GM12878 (cell line): ENCODE results near the gene FOSB. TPM values are rescaled to one million over a fixed set of nuclear protein-coding genes. Genes with fewer than 3 reads are reported as not detected.
A peak's percentile ranks its signal among the peaks of the same experiment; 100 is the strongest.

Source experiments
- ATAC-seq: fragments of 200-7000 bp; cut with Tn5 transposase; 3 replicates; pipeline ENCODE4 v1.9.1; 2020; ENCODE audit warnings: mild to moderate bottlenecking, moderate library complexity
- BruUV-seq: library from RNA; stranded (reverse); fragments of 400-500 nt; replicated peaks from 2 replicates; lab custom pipeline; 2021; lab: Mats Ljungman, UMichigan
- CTCF ChIA-PET: fragments of 300-600 bp; sonication (Branson Sonifier 250); formaldehyde crosslinking; extraction: SDS; loops from one replicate; lab custom pipeline; 2021; ENCODE audit warnings: inconsistent platforms; lab: Yijun Ruan, JAX
- POLR2A ChIA-PET: fragments of 350-600 bp; formaldehyde crosslinking; extraction: SDS; loops from one replicate; lab custom pipeline; 2021; ENCODE audit warnings: inconsistent platforms; lab: Charles Lee
- RAD21 ChIA-PET: fragments of 300-600 bp; sonication (Branson Sonifier 250); formaldehyde crosslinking; loops from one replicate; lab custom pipeline; 2023; ENCODE audit warnings: antibody characterized with exemption; ENCODE audit not compliant: unreplicated experiment; lab: Charles Lee
- SMC1A ChIA-PET: fragments of 300-600 bp; sonication (Branson Sonifier 250); formaldehyde crosslinking; loops from one replicate; lab custom pipeline; 2023; ENCODE audit not compliant: unreplicated experiment, uncharacterized antibody; lab: Charles Lee
- DNase-seq: peaks from one replicate; pipeline ENCODE4 v3.0.0-alpha.2; 2011; ENCODE audit warnings: low read depth, low spot score
- FAIRE-seq: peaks from 3 replicates; lab custom pipeline; 2011; peaks lifted over from hg19 to GRCh38; lab: Jason Lieb, UNC
- H2AFZ ChIP-seq: 2 replicates; pipeline ENCODE4 v1.6.0; 2011; ENCODE audit warnings: low read depth, low read length, control low read depth; ENCODE audit not compliant: control insufficient read depth
- H3K27ac ChIP-seq: 2 replicates; pipeline ENCODE4 v1.5.1; 2011; ENCODE audit warnings: control low read depth; ENCODE audit not compliant: control insufficient read depth, insufficient read depth
- H3K27me3 ChIP-seq, 2 experiments: replicated peaks in 1 of 2; 2 replicates each; pipeline versions ENCODE4 v1.6.0 to v1.6.1; 2011; ENCODE audit warnings: low read length in 1 of 2; ENCODE audit not compliant: control insufficient read depth in 2 of 2, insufficient read depth in 2 of 2
- H3K36me3 ChIP-seq, 2 experiments: 2 replicates each; pipeline ENCODE4 v1.5.1; 2011; ENCODE audit warnings: low read length in 1 of 2; ENCODE audit not compliant: control insufficient read depth in 2 of 2, insufficient read depth in 2 of 2
- H3K4me1 ChIP-seq: 2 replicates; pipeline ENCODE4 v1.6.1; 2011; ENCODE audit warnings: mild to moderate bottlenecking, low read length, moderate library complexity, mixed read lengths; ENCODE audit not compliant: control insufficient read depth, insufficient read depth
- H3K4me2 ChIP-seq: 2 replicates; pipeline ENCODE4 v1.6.0; 2011; ENCODE audit warnings: control low read depth; ENCODE audit not compliant: control insufficient read depth, insufficient read depth
- H3K4me3 ChIP-seq: fragments of 200-600 bp; sonication (generic); 2 replicates; pipeline ENCODE4 v1.5.1; 2016
- H3K79me2 ChIP-seq: 2 replicates; pipeline ENCODE4 v1.6.0; 2011; ENCODE audit warnings: low read length; ENCODE audit not compliant: control insufficient read depth, insufficient read depth
- H3K9ac ChIP-seq: 2 replicates; pipeline ENCODE4 v1.8.0; 2011; ENCODE audit warnings: low read length, control low read depth, mixed read lengths; ENCODE audit not compliant: control insufficient read depth, insufficient read depth
- H3K9me3 ChIP-seq: replicated peaks from 3 replicates; pipeline ENCODE4 v1.5.1; 2011; ENCODE audit warnings: mild to moderate bottlenecking, low read length; ENCODE audit not compliant: control insufficient read depth, insufficient read depth
- H4K20me1 ChIP-seq: 2 replicates; pipeline ENCODE4 v1.6.0; 2011; ENCODE audit not compliant: control insufficient read depth, insufficient read depth
- CTCF ChIP-seq, 3 experiments: IDR thresholded peaks in 2 of 3; conservative IDR thresholded peaks in 1 of 3; 2 replicates each; pipeline ENCODE4 v1.5.1; 2011; ENCODE audit warnings: low read depth in 3 of 3, low read length in 3 of 3, mild to moderate bottlenecking in 3 of 3, control low read depth in 2 of 3, moderate library complexity in 2 of 3, inconsistent platforms in 1 of 3, mixed read lengths in 1 of 3; ENCODE audit not compliant: control insufficient read depth in 2 of 3, insufficient read depth in 1 of 3; ENCODE audit errors: extremely low read depth in 1 of 3
- EZH2 ChIP-seq: IDR thresholded peaks from 2 replicates; pipeline ENCODE4 v1.6.1; 2012; ENCODE audit warnings: low read depth, mild to moderate bottlenecking, control low read depth, inconsistent platforms, low read length, borderline replicate concordance; ENCODE audit not compliant: control insufficient read depth
- FOXK2 ChIP-seq: fragments of 450-650 bp; IDR thresholded peaks from 2 replicates; pipeline ENCODE4 v1.6.1; 2017; ENCODE audit warnings: mild to moderate bottlenecking, moderate library complexity
- GABPA ChIP-seq: IDR thresholded peaks from 2 replicates; pipeline ENCODE4 v1.6.1; 2014; ENCODE audit warnings: antibody characterized with exemption, low read depth, mild to moderate bottlenecking, inconsistent platforms
- MLLT1 ChIP-seq: fragments of 450-650 bp; IDR thresholded peaks from 2 replicates; pipeline ENCODE4 v1.6.1; 2016; ENCODE audit warnings: mild to moderate bottlenecking
- PAX5 ChIP-seq: IDR thresholded peaks from 2 replicates; pipeline ENCODE4 v1.6.1; 2011; ENCODE audit warnings: low read depth, low read length, borderline replicate concordance
- STAT1 ChIP-seq: fragments of 450-650 bp; conservative IDR thresholded peaks from 2 replicates; pipeline ENCODE4 v1.6.1; 2014; ENCODE audit warnings: antibody characterized with exemption, mild to moderate bottlenecking
- SUZ12 ChIP-seq: fragments of 200-600 bp; sonication (generic); IDR thresholded peaks from one replicate; pipeline ENCODE4 v1.6.1; 2018; ENCODE audit warnings: antibody characterized with exemption, mild to moderate bottlenecking; ENCODE audit not compliant: unreplicated experiment
- ZBED1 ChIP-seq: IDR thresholded peaks from 2 replicates; pipeline ENCODE4 v1.6.1; 2016; ENCODE audit warnings: borderline replicate concordance
- WGBS: methylation state at CpG from one replicate; pipeline ENCODE4 v1.1.6; 2016; ENCODE audit warnings: low lambda C conversion rate; ENCODE audit not compliant: insufficient replicate concordance, insufficient coverage; ENCODE audit errors: missing lambda C conversion rate; 5-methylcytosine and 5-hydroxymethylcytosine counted together
- in situ Hi-C: fragments of 300-500 bp; cut with MboI; formaldehyde crosslinking; loops from 9 replicates; pipeline ENCODE4 v1.14.3; 2018; ENCODE audit warnings: mixed read lengths
- intact Hi-C: fragments of 100-400 bp; cut with micrococcal nuclease; formaldehyde crosslinking; loops from one replicate; pipeline ENCODE4 v1.14.2; 2022; ENCODE audit not compliant: unreplicated experiment
- polyA plus RNA-seq, 11 experiments: library from polyadenylated mRNA; depleted of rRNA in 4 of 11; unstranded in 6 of 11; stranded (reverse) in 5 of 11; fragments of >200 nt; fragmentation: Nextera tagmentation in 4 of 11; fragmentation: Illumina TruSeq in 1 of 11; extraction: Ambion mirVana in 4 of 11; extraction: Trizol in 1 of 11; gene quantifications; 1 replicate in 1 of 11; 2 replicates in 10 of 11; pipeline versions ENCODE4 v1.2.1 to v1.2.3, GENCODE V29; 2011 to 2016; ENCODE audit warnings: inconsistent platforms in 2 of 11, missing spikeins in 2 of 11, low read depth in 1 of 11
- total RNA-seq, 4 experiments: library from RNA; depleted of rRNA in 3 of 4; stranded (reverse); fragments of >200 nt in 3 of 4; fragmentation: Illumina TruSeq in 1 of 4; extraction: Trizol in 1 of 4; gene quantifications; 2 replicates each; pipeline versions ENCODE4 v1.2.1 to v1.2.3, GENCODE V29; 2013 to 2021

The FOSB gene
- total and polyA plus RNA-seq, 10 of the 15 experiments (the other 5 are each of a cell fraction or from before 2014, with no cell fraction given) = 0.06 to 0.56 (median 0.26) TPM

GRCh38 chr19:45464852-45465441, 2.8 kb upstream of the FOSB start:
- Histone ChIP-seq H4K20me1 (peaks cover 3% of the 10 kb centered on the region; the same call in 1 of the 2 replicates), H3K4me2 (no peak overlapping the region), H3K27ac (no peak overlapping the region), H3K4me1 (peaks cover 8% of the 10 kb centered on the region), H3K79me2 (no peaks in the 10 kb centered on the region), H3K9me3 (no peaks in the 10 kb centered on the region), H3K9ac (no peak overlapping the region), H3K36me3 (no peaks in the 10 kb centered on the region), H3K27me3 (no peaks in the 10 kb centered on the region), H2AFZ (no peak overlapping the region), H3K4me3 (no peak overlapping the region)
- DNase-seq (no peak), ATAC-seq (no peak), FAIRE-seq (no peak)
- no TSS peak for BruUV-seq
- SMC1A ChIA-PET = interaction anchor here (1.0 to 3.1 kb wide), 2 partner anchors 14 to 26 kb away, joined by 3 to 7 read pairs; no protein-coding TSS in a partner anchor
- 17% methylated on average over 8 of the region's 8 CpGs for WGBS
- in situ Hi-C loops = loop anchor here (25.0 kb wide), 1 partner anchor 1703 kb away; the partner anchor contains the start of gene SMG9
- TF ChIP-seq MLLT1 (no peak), PAX5 (peak; percentile 51; the same call in 1 of the 2 replicates), CTCF (IDR thresholded peaks at IDR 0.05 in 2 of 3, conservative IDR thresholded peaks at IDR 0.05 in 1 of 3; ENCODE audit: control insufficient read depth in 2 of 3, extremely low read depth in 1 of 3, insufficient read depth in 1 of 3, low read depth in 3 of 3, low read length in 3 of 3) (peak in 1 of 3 experiments; percentile 10; a peak in 1 of 6 replicates), EZH2 (no peak), FOXK2 (no peak), ZBED1 (no peak), GABPA (no peak), STAT1 (no peak), SUZ12 (no peak)
- intact Hi-C loops = no loop called here
- CTCF ChIA-PET = interaction anchor here (1.0 kb wide), 1 partner anchor 10 kb away, joined by 3 read pairs; no protein-coding TSS in a partner anchor
- RAD21 ChIA-PET = no interaction called here
- POLR2A ChIA-PET = interaction anchor here (1.0 kb wide), 1 partner anchor 12 kb away, joined by 3 read pairs; no protein-coding TSS in a partner anchor
